Panc1 (cell line): ENCODE data around the gene DCN. TPM values are rescaled to one million over a fixed set of nuclear protein-coding genes. Genes with fewer than 3 reads are reported as not detected.

Source experiments
- ATAC-seq: fragments of 200-7000 bp; cut with Tn5 transposase; 2 replicates; pipeline ENCODE4 v1.9.1; 2020; ENCODE audit warnings: mild to moderate bottlenecking, moderate library complexity
- BruUV-seq: library from RNA; stranded (reverse); fragments of 400-500 nt; replicated peaks from 2 replicates; lab custom pipeline; 2021; lab: Mats Ljungman, UMichigan
- CTCF ChIA-PET: fragments of 300-600 bp; sonication (Branson Sonifier 250); formaldehyde crosslinking; loops from one replicate; lab custom pipeline; 2022; ENCODE audit warnings: antibody characterized with exemption; lab: Charles Lee
- POLR2A ChIA-PET: fragments of 300-600 bp; sonication (Branson Sonifier 250); formaldehyde crosslinking; loops from one replicate; lab custom pipeline; 2022; ENCODE audit warnings: antibody characterized with exemption; lab: Charles Lee
- DNase-seq: peaks from one replicate; pipeline ENCODE4 v3.0.0-alpha.2; 2010; ENCODE audit warnings: low read depth, low spot score
- H3K27ac ChIP-seq: 2 replicates; pipeline ENCODE4 v1.5.1; 2011; ENCODE audit warnings: mild to moderate bottlenecking, low read length, inconsistent platforms
- H3K27me3 ChIP-seq: fragments of 200-500 bp; sonication (Bioruptor generic); 2 replicates; pipeline ENCODE4 v1.6.0; 2014; ENCODE audit warnings: low read length, inconsistent platforms; ENCODE audit not compliant: control insufficient read depth, insufficient read depth
- H3K36me3 ChIP-seq: fragments of 200-500 bp; sonication (Bioruptor generic); 2 replicates; pipeline ENCODE4 v1.5.1; 2014; ENCODE audit warnings: inconsistent platforms, mild to moderate bottlenecking, low read length, moderate library complexity; ENCODE audit not compliant: control insufficient read depth, insufficient read depth
- H3K4me1 ChIP-seq: 2 replicates; pipeline ENCODE4 v1.5.1; 2011; ENCODE audit warnings: inconsistent platforms, mild to moderate bottlenecking, low read length, moderate library complexity; ENCODE audit not compliant: control insufficient read depth, insufficient read depth
- H3K4me3 ChIP-seq, 2 experiments: 2 replicates each; pipeline ENCODE4 v1.5.1; 2011 to 2012; ENCODE audit warnings: low read depth in 2 of 2, low read length in 2 of 2, mild to moderate bottlenecking in 2 of 2, inconsistent platforms in 1 of 2, moderate library complexity in 1 of 2
- H3K9me3 ChIP-seq: fragments of 200-500 bp; sonication (Bioruptor generic); 2 replicates; pipeline ENCODE4 v1.5.1; 2014; ENCODE audit warnings: low read depth, mild to moderate bottlenecking, inconsistent platforms, low read length, moderate library complexity; ENCODE audit not compliant: control insufficient read depth, insufficient read depth
- POLR2AphosphoS5 ChIP-seq: IDR thresholded peaks from 2 replicates; pipeline ENCODE4 v1.6.1; 2012; ENCODE audit warnings: mild to moderate bottlenecking, low read depth, low read length, moderate library complexity
- REST ChIP-seq, 2 experiments: IDR thresholded peaks; 2 replicates each; pipeline ENCODE4 v1.6.1; 2011 to 2012; ENCODE audit warnings: low read depth in 2 of 2, control low read depth in 1 of 2, low read length in 1 of 2, mild to moderate bottlenecking in 1 of 2, moderate library complexity in 1 of 2; ENCODE audit not compliant: insufficient read depth in 1 of 2
- SIN3A ChIP-seq: IDR thresholded peaks from 2 replicates; pipeline ENCODE4 v1.6.1; 2012; ENCODE audit warnings: low read depth, mild to moderate bottlenecking, low read length, moderate library complexity, borderline replicate concordance; ENCODE audit not compliant: insufficient read depth
- TCF7L2 ChIP-seq: IDR thresholded peaks from 2 replicates; pipeline ENCODE4 v1.6.1; 2011; ENCODE audit warnings: mild to moderate bottlenecking, low read depth, low read length, inconsistent platforms
- in situ Hi-C: cut with HindIII; loops from 2 replicates; pipeline ENCODE4 v1.10.0; 2016; ENCODE audit warnings: low sequenced_read_pairs, low pct_unique_long_range_greater_than_20kb
- intact Hi-C: fragments of 100-400 bp; cut with micrococcal nuclease; formaldehyde crosslinking; loops from one replicate; pipeline ENCODE4 v1.10.0; 2022; ENCODE audit not compliant: unreplicated experiment
- total RNA-seq: library from RNA; stranded (reverse); gene quantifications from one replicate; pipeline ENCODE4 v1.2.1, GENCODE V29; 2021; ENCODE audit not compliant: unreplicated experiment
- TF ChIP-seq, protein P1 (sequence below): fragments of 450-650 bp; IDR thresholded peaks from 2 replicates; pipeline ENCODE4 v1.5.1; 2017; ENCODE audit warnings: mild to moderate bottlenecking

Gene DCN
- total RNA-seq, 1 experiment from 2014 or later, result 1.9 TPM

DNA sequence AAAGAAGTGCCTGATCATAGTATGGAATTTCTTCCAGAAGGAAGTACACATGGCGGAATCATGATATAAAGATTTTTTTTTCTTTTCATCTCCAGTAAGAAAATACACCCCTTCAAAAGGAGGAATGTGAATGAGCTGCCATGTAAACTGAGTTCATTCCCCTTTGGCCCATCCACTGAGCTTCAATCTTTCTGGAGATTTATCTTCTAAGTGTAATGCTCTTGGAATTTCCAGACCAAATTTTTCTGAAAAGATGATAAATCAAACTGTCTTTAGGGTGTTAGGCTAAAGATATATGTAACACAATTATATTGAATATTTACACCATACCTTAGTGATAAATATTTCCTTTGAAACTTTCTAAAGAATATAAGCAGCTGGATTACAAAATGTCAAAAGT, 5.2 kb downstream of the DCN start:
- intact Hi-C loops (loop anchor here (5.0 kb wide), 1 partner anchor 150 kb away; no protein-coding TSS in a partner anchor), in situ Hi-C loops (no loop called here)
- Histone ChIP-seq H3K27me3 (no peaks in the 10 kb centered on the region), H3K36me3 (no peaks in the 10 kb centered on the region), H3K4me1 (no peaks in the 10 kb centered on the region), H3K9me3 (no peaks in the 10 kb centered on the region; the same call in 1 of the 2 replicates), H3K4me3 (no peak overlapping the region), H3K27ac (no peak overlapping the region)
- BruUV-seq, result no TSS peak
- CTCF ChIA-PET, result no interaction called here
- TF ChIP-seq TCF7L2 (no peak), POLR2AphosphoS5 (no peak), REST (IDR thresholded peaks at IDR 0.05; ENCODE audit: insufficient read depth in 1 of 2, low read depth in 2 of 2, low read length in 1 of 2) (no peak), SIN3A (no peak)
- TF ChIP-seq, protein P1, sequence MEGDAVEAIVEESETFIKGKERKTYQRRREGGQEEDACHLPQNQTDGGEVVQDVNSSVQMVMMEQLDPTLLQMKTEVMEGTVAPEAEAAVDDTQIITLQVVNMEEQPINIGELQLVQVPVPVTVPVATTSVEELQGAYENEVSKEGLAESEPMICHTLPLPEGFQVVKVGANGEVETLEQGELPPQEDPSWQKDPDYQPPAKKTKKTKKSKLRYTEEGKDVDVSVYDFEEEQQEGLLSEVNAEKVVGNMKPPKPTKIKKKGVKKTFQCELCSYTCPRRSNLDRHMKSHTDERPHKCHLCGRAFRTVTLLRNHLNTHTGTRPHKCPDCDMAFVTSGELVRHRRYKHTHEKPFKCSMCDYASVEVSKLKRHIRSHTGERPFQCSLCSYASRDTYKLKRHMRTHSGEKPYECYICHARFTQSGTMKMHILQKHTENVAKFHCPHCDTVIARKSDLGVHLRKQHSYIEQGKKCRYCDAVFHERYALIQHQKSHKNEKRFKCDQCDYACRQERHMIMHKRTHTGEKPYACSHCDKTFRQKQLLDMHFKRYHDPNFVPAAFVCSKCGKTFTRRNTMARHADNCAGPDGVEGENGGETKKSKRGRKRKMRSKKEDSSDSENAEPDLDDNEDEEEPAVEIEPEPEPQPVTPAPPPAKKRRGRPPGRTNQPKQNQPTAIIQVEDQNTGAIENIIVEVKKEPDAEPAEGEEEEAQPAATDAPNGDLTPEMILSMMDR, result no peak
- POLR2A ChIA-PET, result no interaction called here
- ATAC-seq (no peak), DNase-seq (no peak)

GRCh38 chr12:91176915-91177314, 5.7 kb downstream of the DCN start:
- no TSS peak for BruUV-seq
- in situ Hi-C loops (no loop called here), intact Hi-C loops (loop anchor here (5.0 kb wide), 1 partner anchor 150 kb away; no protein-coding TSS in a partner anchor)
- no peak for ATAC-seq
- no peak for DNase-seq
- H3K36me3 ChIP-seq, result no peaks in the 10 kb centered on the region
- no peak overlapping the region for H3K4me3 ChIP-seq
- no peak overlapping the region for H3K27ac ChIP-seq
- CTCF ChIA-PET, result no interaction called here
- no peaks in the 10 kb centered on the region for H3K27me3 ChIP-seq
- POLR2A ChIA-PET, result no interaction called here
- no peaks in the 10 kb centered on the region; the same call in 1 of the 2 replicates for H3K9me3 ChIP-seq
- H3K4me1 ChIP-seq, result no peaks in the 10 kb centered on the region
- TF ChIP-seq, protein P1, result no peak
- no peak for TF ChIP-seq TCF7L2
- TF ChIP-seq POLR2AphosphoS5, result no peak
- TF ChIP-seq REST (IDR thresholded peaks at IDR 0.05; ENCODE audit: insufficient read depth in 1 of 2, low read depth in 2 of 2, low read length in 1 of 2), result no peak
- TF ChIP-seq SIN3A, result no peak
